Heart right ventricle (tissue), 16 donors: ENCODE measurements around the gene CAPZB. TPM values are rescaled to one million over a fixed set of nuclear protein-coding genes. Genes with fewer than 3 reads are reported as not detected.

Experiments used
- ATAC-seq, 8 donors: fragments of 200-7000 bp; cut with Tn5 transposase; one replicate each; pipeline ENCODE4 v1.9.1; 2020; ENCODE audit warnings: mild to moderate bottlenecking in 8 of 8, moderate library complexity in 8 of 8, moderate number of reproducible peaks in 1 of 8
- DNase-seq, 2 donors: peaks; one replicate each; pipeline ENCODE4 v3.0.0-alpha.2; 2020
- H3K27ac ChIP-seq, 10 donors: fragments of 200-600 bp; sonication (generic) in 2 of 10; one replicate each; pipeline versions ENCODE4 v1.5.0 to v1.8.0; 2020 to 2022; ENCODE audit warnings: mild to moderate bottlenecking in 3 of 10
- H3K27me3 ChIP-seq, 7 donors: fragments of 200-600 bp; one replicate each; pipeline ENCODE4 v1.8.0; 2021 to 2022; ENCODE audit warnings: mild to moderate bottlenecking in 2 of 7
- H3K36me3 ChIP-seq, 9 donors: fragments of 200-600 bp; sonication (generic) in 1 of 9; one replicate each; pipeline versions ENCODE4 v1.5.0 to v1.8.0; 2020 to 2022; ENCODE audit warnings: mild to moderate bottlenecking in 2 of 9
- H3K4me1 ChIP-seq, 9 donors: fragments of 200-600 bp; sonication (generic) in 1 of 9; one replicate each; pipeline versions ENCODE4 v1.5.0 to v1.8.0; 2020 to 2022; ENCODE audit warnings: mild to moderate bottlenecking in 4 of 9
- H3K4me3 ChIP-seq, 10 donors: fragments of 200-600 bp; sonication (generic) in 2 of 10; one replicate each; pipeline versions ENCODE4 v1.5.0 to v1.8.0; 2020 to 2022; ENCODE audit warnings: mild to moderate bottlenecking in 7 of 10, moderate library complexity in 2 of 10
- H3K9me3 ChIP-seq, 11 donors: fragments of 200-600 bp in 10 of 11; sonication (generic) in 2 of 11; one replicate each; pipeline versions ENCODE4 v1.5.0 to v1.8.0; 2013 to 2022; ENCODE audit warnings: mild to moderate bottlenecking in 2 of 11, control low read depth in 1 of 11, moderate library complexity in 1 of 11
- CTCF ChIP-seq, 9 donors: fragments of 200-600 bp; sonication (generic) in 2 of 9; IDR thresholded peaks; one replicate each; pipeline versions ENCODE4 v1.5.0 to v1.8.0; 2021 to 2022; ENCODE audit warnings: antibody characterized with exemption in 9 of 9, mild to moderate bottlenecking in 5 of 9, moderate library complexity in 1 of 9
- WGBS, 2 donors: extraction: QIAGEN DNeasy Blood & Tissue Kit; methylation state at CpG; one replicate each; pipeline ENCODE4 v1.1.7; 2013; ENCODE audit warnings: inconsistent platforms in 1 of 2; 5-methylcytosine and 5-hydroxymethylcytosine counted together
- intact Hi-C, 10 donors: fragments of 100-400 bp; cut with DNase I; formaldehyde crosslinking; loops; one replicate each; pipeline versions ENCODE4 v1.11.1 to v1.14.2; 2022
- polyA plus RNA-seq, 2 donors: library from polyadenylated mRNA; stranded (reverse); fragments of 200-250 nt; gene quantifications; one replicate each; pipeline ENCODE4 v1.2.3, GENCODE V29; 2013
- total RNA-seq, 10 donors: library from RNA; stranded (reverse); fragmentation: NEBNext Ultra II Directional in 3 of 10; extraction: Animal tissue kit (Norgen Biotek cat#: 25700) in 3 of 10; gene quantifications; one replicate each; pipeline versions ENCODE4 v1.2.1 to v1.2.4, GENCODE V29; 2021 to 2023
- donor health status: Arrhythmogenic right ventricular cardiomyopathy.
- donor health status: ischemic (EF 13 %, LVEDD 7.1; RV severe dilation, severe dysfunction).
- donor health status: healthy with polysubstance abuse.
- donor health status: DM: no; HTN: yes; CAD: no.
- donor health status: DM: no; HTN: no; CAD: no.
- donor health status: ischemic (EF 25% LVEDD 6.9; RV normal size, moderate dysfunction).
- donor health status: ischemic (EF 25% LVEDD 5.7; RV mildly dilated, moderate dysfunction).
- donor health status: healthy.
- donor health status: DM: yes; HTN: yes; CAD: no.
- donor health status: Ischemic cardiomyopathy.
- donor health status: ischemic (EF 35%, LVEDD 5.7; RV mildly dilated, moderate dysfunction).
- donor health status: nonischemic (EF 11% LVEDD 7.7; RV severe dilation, severe dysfunction).
- donor health status: DM: yes; HTN: yes; CAD: no.
- donor health status: PGD.
- donor health status: ischemic (EF 29% LVEDD 5.4; RV normal size, mild dysfunction).
- donor health status: nonischemic (EF 23%, LVEDD 6.1; RV moderate dilation, normal function).

Gene CAPZB
- total and polyA plus RNA-seq, 12 donors, result 158 to 307 (median 228) TPM

- Histone ChIP-seq H3K9me3 (no peaks in the 10 kb centered on the region), H3K4me1 (peaks cover 24 to 99% (median 69%) of the 10 kb centered on the region in 9 donors), H3K27me3 (no peaks in the 10 kb centered on the region), H3K4me3 (no peak overlapping the region), H3K36me3 (peaks cover 0 to 64% (median 0%) of the 10 kb centered on the region in 9 donors), H3K27ac (peak overlapping the region in 6 of 10 donors; percentile 22 to 63 (median 38))
- DNase-seq, result no peak
- WGBS, 2 donors, result 71 to 78% methylated on average over 7 of the region's 7 CpGs
- TF ChIP-seq CTCF (IDR thresholded peaks at IDR 0.05), result no peak
- intact Hi-C loops, result loop anchor here in 2 of 10 donors (5.0 kb wide), 2 partner anchors 80 to 195 kb away; a partner anchor contains a TSS
- no peak for ATAC-seq
These were observed 83.1 kb downstream of the CAPZB start for GRCh38 chr1:19402031-19402813.

- H3K27ac ChIP-seq, result peak overlapping the region in 4 of 10 donors; percentile 7 to 63 (median 42)
- no peaks in the 10 kb centered on the region for H3K27me3 ChIP-seq
- DNase-seq (no peak), ATAC-seq (no peak)
- no peak overlapping the region for H3K4me3 ChIP-seq
- peaks cover 24 to 92% (median 64%) of the 10 kb centered on the region in 9 donors for H3K4me1 ChIP-seq
- no peaks in the 10 kb centered on the region for H3K9me3 ChIP-seq
- intact Hi-C loops, result loop anchor here in 2 of 10 donors (5.0 kb wide), 2 partner anchors 81 to 196 kb away; a partner anchor contains a TSS
- TF ChIP-seq CTCF (IDR thresholded peaks at IDR 0.05), result no peak
- 65 to 72% methylated on average over 3 of the region's 3 CpGs for WGBS, 2 donors
- H3K36me3 ChIP-seq, result peaks cover 0 to 66% (median 0%) of the 10 kb centered on the region in 9 donors
These were observed 83.8 kb downstream of the CAPZB start for GRCh38 chr1:19401535-19401889.

GRCh38 chr1:19400875-19401534 is 84.3 kb downstream of the CAPZB start:
- H3K4me1 ChIP-seq, result peaks cover 24 to 90% (median 59%) of the 10 kb centered on the region in 9 donors
- DNase-seq (no peak), ATAC-seq (no peak)
- no peaks in the 10 kb centered on the region for H3K27me3 ChIP-seq
- H3K9me3 ChIP-seq, result no peaks in the 10 kb centered on the region
- no peak for TF ChIP-seq CTCF (IDR thresholded peaks at IDR 0.05)
- intact Hi-C loops, result loop anchor here in 2 of 10 donors (5.0 kb wide), 2 partner anchors 81 to 196 kb away; a partner anchor contains a TSS
- no peak overlapping the region for H3K4me3 ChIP-seq
- peaks cover 0 to 66% (median 2%) of the 10 kb centered on the region in 9 donors for H3K36me3 ChIP-seq
- 63 to 72% methylated on average over 7 of the region's 7 CpGs for WGBS, 2 donors
- peak overlapping the region in 5 of 10 donors; percentile 28 to 65 (median 48) for H3K27ac ChIP-seq

GRCh38 chr1:19400192-19400611 is 85.1 kb downstream of the CAPZB start:
- TF ChIP-seq CTCF (IDR thresholded peaks at IDR 0.05), result no peak
- no peaks in the 10 kb centered on the region for H3K9me3 ChIP-seq
- H3K27ac ChIP-seq, result peak overlapping the region in 5 of 10 donors; percentile 28 to 65 (median 48)
- 40 to 60% methylated on average over 11 of the region's 11 CpGs for WGBS, 2 donors
- H3K36me3 ChIP-seq, result peaks cover 0 to 69% (median 2%) of the 10 kb centered on the region in 9 donors
- DNase-seq (no peak), ATAC-seq (peak in 6 of 8 donors; percentile 32 to 67 (median 48))
- H3K4me3 ChIP-seq, result no peak overlapping the region
- no peaks in the 10 kb centered on the region for H3K27me3 ChIP-seq
- intact Hi-C loops, result loop anchor here in 2 of 10 donors (5.0 kb wide), 2 partner anchors 82 to 197 kb away; a partner anchor contains a TSS
- peaks cover 24 to 90% (median 54%) of the 10 kb centered on the region in 9 donors for H3K4me1 ChIP-seq
